RWPE1 (cell line): Measurements from ENCODE around the gene LZTFL1.
"Not testable (repeated sequence)": the region's sequence is repeated elsewhere in the genome, so short reads cannot be mapped to it uniquely, and the experiment has no call there.

ENCODE experiments used
- CTCF ChIA-PET: fragments of 350-600 bp; sonication (Branson Sonifier 250); formaldehyde crosslinking; extraction: SDS; loops from one replicate; lab custom pipeline; 2021; lab: Yijun Ruan, JAX
- POLR2A ChIA-PET: fragments of 400-600 bp; formaldehyde crosslinking; extraction: SDS; loops from one replicate; lab custom pipeline; 2020; ENCODE audit warnings: antibody characterized with exemption; ENCODE audit not compliant: low non-redundant PET; lab: Yijun Ruan, JAX
- DNase-seq: peaks from one replicate; pipeline ENCODE4 v3.0.0; 2012; ENCODE audit warnings: low spot score
- H3K27ac ChIP-seq: fragments of 450-650 bp; 2 replicates; pipeline ENCODE4 v1.5.1; 2017
- CTCF ChIP-seq: fragments of 450-650 bp; conservative IDR thresholded peaks from 2 replicates; pipeline ENCODE4 v1.5.1; 2017; ENCODE audit warnings: low read depth, mild to moderate bottlenecking

The LZTFL1 gene

GRCh38 chr3:45865563-45865962, 23.6 kb upstream of the LZTFL1 start:
- CTCF ChIA-PET, result no interaction called here
- POLR2A ChIA-PET, result no interaction called here
- DNase-seq, result no peak
- H3K27ac ChIP-seq, result no peak overlapping the region
- no peak for TF ChIP-seq CTCF

- H3K27ac ChIP-seq, result no peak overlapping the region
- POLR2A ChIA-PET, result no interaction called here
- DNase-seq, result no peak
- no peak for TF ChIP-seq CTCF
- CTCF ChIA-PET, result no interaction called here
These were observed 23.0 kb upstream of the LZTFL1 start for GRCh38 chr3:45864760-45865519.

GRCh38 chr3:45861043-45861719, 19.3 kb upstream of the LZTFL1 start:
- no peak overlapping the region for H3K27ac ChIP-seq

GRCh38 chr3:45860481-45860880, 18.6 kb upstream of the LZTFL1 start:
- ChIA-PET CTCF (no interaction called here), POLR2A (no interaction called here)
- DNase-seq, result no peak
- no peak overlapping the region for H3K27ac ChIP-seq
- no peak for TF ChIP-seq CTCF

More at GRCh38 chr3:45861043-45861719, 19.3 kb upstream of the LZTFL1 start:
- POLR2A ChIA-PET, result no interaction called here
- DNase-seq, result no peak
- TF ChIP-seq CTCF, result no peak
- CTCF ChIA-PET, result no interaction called here

GRCh38 chr3:45858809-45859543, 17.1 kb upstream of the LZTFL1 start:
- CTCF ChIA-PET, result no interaction called here

GRCh38 chr3:45857024-45857423, 15.1 kb upstream of the LZTFL1 start:
- DNase-seq, POLR2A ChIA-PET, H3K27ac ChIP-seq, CTCF ChIA-PET: not testable (repeated sequence)

More at GRCh38 chr3:45858809-45859543, 17.1 kb upstream of the LZTFL1 start:
- no peak overlapping the region for H3K27ac ChIP-seq
- TF ChIP-seq CTCF, result no peak
- DNase-seq, result no peak
- POLR2A ChIA-PET, result no interaction called here

GRCh38 chr3:45856323-45856722, 14.4 kb upstream of the LZTFL1 start:
- CTCF ChIA-PET, DNase-seq, H3K27ac ChIP-seq, POLR2A ChIA-PET: not testable (repeated sequence)
